K562 (cell line): ENCODE measurements around the gene APLNR. TPM values are rescaled to one million over a fixed set of nuclear protein-coding genes. Genes with fewer than 3 reads are reported as not detected.

Experiments
- ATAC-seq: fragments of 200-7000 bp; cut with Tn5 transposase; 3 replicates; pipeline ENCODE4 v1.9.1; 2020; ENCODE audit warnings: moderate library complexity
- BruUV-seq: library from RNA; stranded (reverse); fragments of 400-500 nt; replicated peaks from 2 replicates; lab custom pipeline; 2021; lab: Mats Ljungman, UMichigan
- CTCF ChIA-PET: fragments of 300-600 bp; formaldehyde crosslinking; extraction: SDS; loops from one replicate; lab custom pipeline; 2021; ENCODE audit warnings: low intra/inter-chr PET ratio; lab: Yijun Ruan, JAX
- POLR2A ChIA-PET: fragments of 300-600, 350-650 bp; sonication (Branson Sonifier 250); formaldehyde crosslinking; extraction: SDS; loops from one replicate; lab custom pipeline; 2021; ENCODE audit warnings: antibody characterized with exemption, inconsistent platforms; lab: Yijun Ruan, JAX
- DNase-seq, 4 experiments: peaks; one replicate each; pipeline versions ENCODE4 v3.0.0 to v3.0.0-alpha.2; 2011 to 2018; ENCODE audit warnings: low spot score in 3 of 4, mixed read lengths in 3 of 4; ENCODE audit errors: extremely low read depth in 1 of 4
- FAIRE-seq: peaks from 2 replicates; lab custom pipeline; 2011; peaks lifted over from hg19 to GRCh38; lab: Jason Lieb, UNC
- H2AFZ ChIP-seq: 2 replicates; pipeline ENCODE4 v1.6.0; 2011; ENCODE audit warnings: low read depth, low read length, control low read depth, inconsistent platforms
- H3K27ac ChIP-seq: fragments of 200-600 bp; 3 replicates; pipeline ENCODE4 v1.8.0; 2011; ENCODE audit warnings: low read depth, mild to moderate bottlenecking, control low read depth, inconsistent platforms, low read length, moderate library complexity, mixed read lengths; ENCODE audit errors: extremely low read depth
- H3K27me3 ChIP-seq, 2 experiments: fragments of 300-600 bp in 1 of 2; 2 replicates in 1 of 2; 3 replicates in 1 of 2; pipeline versions ENCODE4 v1.6.0 to v1.8.0; 2011; ENCODE audit warnings: inconsistent platforms in 2 of 2, low read length in 2 of 2, mild to moderate bottlenecking in 1 of 2, mixed read lengths in 1 of 2, moderate library complexity in 1 of 2; ENCODE audit not compliant: control insufficient read depth in 2 of 2, insufficient read depth in 2 of 2
- H3K36me3 ChIP-seq: fragments of 300-600 bp; 3 replicates; pipeline ENCODE4 v1.8.0; 2011; ENCODE audit warnings: mild to moderate bottlenecking, low read length, inconsistent platforms; ENCODE audit not compliant: control insufficient read depth, insufficient read depth
- H3K4me1 ChIP-seq, 2 experiments: fragments of 200-600 bp in 1 of 2; replicated peaks in 1 of 2; 2 replicates in 1 of 2; 3 replicates in 1 of 2; pipeline versions ENCODE4 v1.5.1 to v1.8.0; 2011; ENCODE audit warnings: inconsistent platforms in 2 of 2, low read length in 2 of 2, mild to moderate bottlenecking in 1 of 2, mixed read lengths in 1 of 2, moderate library complexity in 1 of 2; ENCODE audit not compliant: control insufficient read depth in 2 of 2, insufficient read depth in 2 of 2
- H3K4me2 ChIP-seq: 2 replicates; pipeline ENCODE4 v1.6.1; 2011; ENCODE audit warnings: low read length, control low read depth, inconsistent platforms, mixed read lengths; ENCODE audit not compliant: insufficient read depth
- H3K4me3 ChIP-seq: fragments of 200-600 bp; sonication (generic), shearing (Covaris generic); 2 replicates; pipeline ENCODE4 v1.5.1; 2016; ENCODE audit warnings: control low read depth, inconsistent platforms
- H3K79me2 ChIP-seq: fragments of 200-600 bp; 3 replicates; pipeline ENCODE4 v1.8.0; 2011; ENCODE audit warnings: low read length, inconsistent platforms; ENCODE audit not compliant: control insufficient read depth, insufficient read depth
- H3K9ac ChIP-seq, 2 experiments: 2 replicates each; pipeline versions ENCODE4 v1.6.0 to v1.6.1; 2011; ENCODE audit warnings: low read depth in 2 of 2, low read length in 2 of 2, control low read depth in 1 of 2, inconsistent platforms in 1 of 2, mild to moderate bottlenecking in 1 of 2, mixed read lengths in 1 of 2; ENCODE audit not compliant: insufficient read depth in 1 of 2
- H3K9me1 ChIP-seq: one replicate; pipeline ENCODE4 v1.6.0; 2011; ENCODE audit warnings: inconsistent platforms, mild to moderate bottlenecking, low read length, moderate library complexity; ENCODE audit not compliant: control insufficient read depth, insufficient read depth
- H3K9me3 ChIP-seq: replicated peaks from 2 replicates; pipeline ENCODE4 v1.5.1; 2011; ENCODE audit warnings: low read depth, low read length, inconsistent platforms; ENCODE audit not compliant: control insufficient read depth, insufficient read depth
- H4K20me1 ChIP-seq: replicated peaks from 2 replicates; pipeline ENCODE4 v1.6.1; 2011; ENCODE audit warnings: low read length, inconsistent platforms, mixed read lengths; ENCODE audit not compliant: control insufficient read depth, insufficient read depth
- CBX8 ChIP-seq: fragments of 200-600 bp; sonication (generic); IDR thresholded peaks from 2 replicates; pipeline ENCODE4 v1.6.1; 2012; ENCODE audit warnings: borderline replicate concordance, mixed run types, low read depth, mild to moderate bottlenecking, moderate library complexity, mixed read lengths, low read length, control low read depth, inconsistent platforms; ENCODE audit not compliant: poor library complexity, severe bottlenecking; ENCODE audit errors: extremely low read depth
- CTBP1 ChIP-seq: fragments of 450-650 bp; IDR thresholded peaks from 2 replicates; pipeline ENCODE4 v1.6.1; 2016; ENCODE audit warnings: borderline replicate concordance
- DIDO1 ChIP-seq: fragments of 450-650 bp; IDR thresholded peaks from 2 replicates; pipeline ENCODE4 v1.6.1; 2016; ENCODE audit warnings: low read depth, missing biosample characterization, missing genetic modification characterization
- E2F3 ChIP-seq: fragments of 250-450 bp; sonication (Bioruptor Pico); IDR thresholded peaks from 2 replicates; pipeline ENCODE4 v1.4.0; 2020; ENCODE audit warnings: mild to moderate bottlenecking
- IFI16 ChIP-seq: fragments of 250-450 bp; sonication (Bioruptor Pico); IDR thresholded peaks from 2 replicates; pipeline ENCODE4 v2.1.2; 2022; ENCODE audit warnings: mild to moderate bottlenecking, inconsistent platforms
- NFIC ChIP-seq: fragments of 450-650 bp; IDR thresholded peaks from 2 replicates; pipeline ENCODE4 v1.6.1; 2017; ENCODE audit warnings: mild to moderate bottlenecking, inconsistent platforms
- PHF20 ChIP-seq: fragments of 450-650 bp; IDR thresholded peaks from 2 replicates; pipeline ENCODE4 v1.6.1; 2018; ENCODE audit not compliant: partially characterized antibody
- POLR2A ChIP-seq: fragments of 450-650 bp; conservative IDR thresholded peaks from 2 replicates; pipeline ENCODE4 v1.6.1; 2016
- POLR2B ChIP-seq: fragments of 450-650 bp; IDR thresholded peaks from 2 replicates; pipeline ENCODE4 v1.6.1; 2018; ENCODE audit warnings: low read depth; ENCODE audit not compliant: partially characterized antibody
- SREBF1 ChIP-seq: fragments of 150-350 bp; IDR thresholded peaks from 2 replicates; pipeline ENCODE4 v1.6.1; 2014; ENCODE audit warnings: antibody characterized with exemption, low read depth, low read length, borderline replicate concordance
- ZBTB12 ChIP-seq: fragments of 250-450 bp; sonication (Bioruptor Pico); IDR thresholded peaks from 2 replicates; pipeline ENCODE4 v1.4.0; 2020
- ZNF407 ChIP-seq: fragments of 450-650 bp; IDR thresholded peaks from 2 replicates; pipeline ENCODE4 v1.6.1; 2016; ENCODE audit warnings: low read depth
- WGBS: fragments of 100-300 bp; shearing (Covaris generic); methylation state at CpG from one replicate; pipeline ENCODE4 v1.1.6; 2016; ENCODE audit warnings: low coverage, mixed read lengths; ENCODE audit not compliant: insufficient coverage; ENCODE audit errors: missing lambda C conversion rate; 5-methylcytosine and 5-hydroxymethylcytosine counted together
- in situ Hi-C: fragments of 300-500 bp; cut with MboI; formaldehyde crosslinking; loops from 4 replicates; pipeline ENCODE4 v1.15.0; 2018; ENCODE audit warnings: inconsistent platforms, mixed read lengths
- intact Hi-C: fragments of 100-400 bp; cut with micrococcal nuclease; formaldehyde crosslinking; loops from 2 replicates; pipeline ENCODE4 v1.14.2; 2022
- polyA plus RNA-seq, 8 experiments: library from polyadenylated mRNA; depleted of rRNA in 4 of 8; stranded (reverse) in 5 of 8; unstranded in 3 of 8; fragments of >200 nt; fragmentation: Nextera tagmentation in 2 of 8; fragmentation: Illumina TruSeq in 1 of 8; extraction: Ambion mirVana in 2 of 8; extraction: Trizol in 1 of 8; gene quantifications; 2 replicates each; pipeline versions ENCODE4 v1.2.1 to v1.2.3, GENCODE V29; 2011 to 2014; ENCODE audit warnings: inconsistent platforms in 1 of 8, missing spikeins in 1 of 8
- total RNA-seq, 7 experiments: library from RNA; depleted of rRNA in 6 of 7; stranded (reverse); fragments of >200 nt in 6 of 7; fragmentation: Illumina TruSeq in 2 of 7; extraction: Trizol in 2 of 7; gene quantifications; 2 replicates each; pipeline versions ENCODE4 v1.2.1 to v1.2.3, GENCODE V29; 2011 to 2021; ENCODE audit warnings: low replicate concordance in 1 of 7

Gene APLNR
- total and polyA plus RNA-seq, 9 of the 15 experiments (the other 6 are each of a cell fraction or from before 2014, with no cell fraction given) = 0.15 to 2.0 (median 0.65) TPM

- no peak for DNase-seq
- intact Hi-C loops (no loop called here), in situ Hi-C loops (no loop called here)
- Histone ChIP-seq H3K27me3 (peaks cover 8 to 17% of the 10 kb centered on the region in 2 experiments; a peak in 4 of 5 replicates), H4K20me1 (no peaks in the 10 kb centered on the region; the same call in 1 of the 2 replicates), H3K4me1 (peaks cover 26 to 31% of the 10 kb centered on the region in 2 experiments), H3K27ac (no peak overlapping the region), H3K9me3 (no peaks in the 10 kb centered on the region), H3K36me3 (no peaks in the 10 kb centered on the region), H3K9me1 (no peaks in the 10 kb centered on the region), H2AFZ (no peak overlapping the region), H3K4me3 (no peak overlapping the region), H3K9ac (no peak overlapping the region), H3K79me2 (no peaks in the 10 kb centered on the region; the same call in 2 of the 3 replicates), H3K4me2 (no peak overlapping the region)
- POLR2A ChIA-PET = interaction anchor here (1.1 kb wide), 2 partner anchors 9 to 85 kb away, joined by 4 to 5 read pairs; no protein-coding TSS in a partner anchor
- CTCF ChIA-PET = no interaction called here
- FAIRE-seq = no peak
- WGBS = 0% methylated on average over 5 of the region's 5 CpGs
- no TSS peak for BruUV-seq
- no peak for ATAC-seq
- TF ChIP-seq IFI16 (CRISPR knock-in tag) = no peak
- no peak for TF ChIP-seq DIDO1 (tag)
- no peak for TF ChIP-seq POLR2B
- TF ChIP-seq CTBP1 = 0 out of 2 replicates have a peak, but pooled peaks have one; percentile 32
- no peak for TF ChIP-seq SREBF1
- TF ChIP-seq E2F3 (CRISPR knock-in tag) = no peak
- no peak for TF ChIP-seq CBX8
- TF ChIP-seq POLR2A = no peak
- TF ChIP-seq ZBTB12 = no peak
- no peak for TF ChIP-seq PHF20
- TF ChIP-seq NFIC = peak; percentile 51
- TF ChIP-seq ZNF407 = peak; percentile 84
Observed at GRCh38 chr11:57233702-57234101, 3.3 kb downstream of the APLNR start.
